Measurements from ENCODE around the gene PRKAG2.
"Not testable (repeated sequence)": the region's sequence is repeated elsewhere in the genome, so short reads cannot be mapped to it uniquely, and the experiment has no call there.

Gene PRKAG2

DNA sequence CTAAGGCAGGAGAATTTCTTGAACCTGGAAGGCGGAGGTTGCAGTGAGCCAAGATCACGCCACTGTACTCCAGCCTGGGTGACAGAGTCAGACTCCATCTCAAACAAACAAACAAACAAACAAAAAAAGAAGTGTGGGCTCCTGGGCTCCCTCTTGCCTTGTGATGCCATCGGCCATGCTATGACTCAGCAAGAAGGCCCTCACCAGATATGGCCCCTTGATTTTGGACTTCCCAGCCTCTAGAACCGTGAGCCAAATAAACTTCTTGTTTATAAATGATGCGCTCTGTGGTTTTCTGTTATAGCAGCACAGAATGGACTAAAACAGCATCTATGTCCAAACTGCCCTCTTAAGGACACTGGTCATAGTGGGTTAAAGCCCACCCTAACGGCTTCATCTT, 327.3 kb downstream of the PRKAG2 start:
- H3K9me3 Mint-ChIP-seq = no peaks in the 10 kb centered on the region
- H3K4me3 Mint-ChIP-seq = no peak overlapping the region
- no peaks in the 10 kb centered on the region for H3K4me1 Mint-ChIP-seq
- ATAC-seq (no peak), DNase-seq (no peak)
- peaks cover 21% of the 10 kb centered on the region for H3K27me3 Mint-ChIP-seq
- no peak overlapping the region for H3K27ac Mint-ChIP-seq
- H3K36me3 Mint-ChIP-seq (ENCODE audit: low read depth) = no peaks in the 10 kb centered on the region

DNA sequence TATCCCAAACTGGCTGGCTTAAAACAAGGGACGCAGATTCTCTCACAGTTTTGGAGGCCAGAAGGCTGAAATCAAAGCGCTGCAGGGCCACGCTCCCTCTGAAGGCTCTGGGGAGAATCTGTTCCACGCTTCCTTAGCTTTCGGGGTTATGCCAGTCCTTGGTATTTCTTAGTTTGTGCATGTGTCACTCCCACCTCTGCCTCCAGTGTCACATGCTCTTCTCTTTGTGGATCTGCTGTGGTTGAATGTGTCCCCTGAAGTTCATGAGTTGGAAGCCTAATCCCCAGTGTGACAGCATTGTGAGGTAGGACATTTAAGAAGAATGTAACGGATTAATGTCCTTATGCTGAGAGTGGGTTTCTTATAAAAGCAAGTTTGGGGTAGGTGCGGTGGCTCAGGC, 327.8 kb downstream of the PRKAG2 start:
- no peak overlapping the region for H3K27ac Mint-ChIP-seq
- peaks cover 23% of the 10 kb centered on the region for H3K27me3 Mint-ChIP-seq
- DNase-seq (no peak), ATAC-seq (no peak)
- no peak overlapping the region for H3K4me3 Mint-ChIP-seq
- H3K4me1 Mint-ChIP-seq = no peaks in the 10 kb centered on the region
- H3K36me3 Mint-ChIP-seq (ENCODE audit: low read depth) = no peaks in the 10 kb centered on the region
- no peaks in the 10 kb centered on the region for H3K9me3 Mint-ChIP-seq

DNA sequence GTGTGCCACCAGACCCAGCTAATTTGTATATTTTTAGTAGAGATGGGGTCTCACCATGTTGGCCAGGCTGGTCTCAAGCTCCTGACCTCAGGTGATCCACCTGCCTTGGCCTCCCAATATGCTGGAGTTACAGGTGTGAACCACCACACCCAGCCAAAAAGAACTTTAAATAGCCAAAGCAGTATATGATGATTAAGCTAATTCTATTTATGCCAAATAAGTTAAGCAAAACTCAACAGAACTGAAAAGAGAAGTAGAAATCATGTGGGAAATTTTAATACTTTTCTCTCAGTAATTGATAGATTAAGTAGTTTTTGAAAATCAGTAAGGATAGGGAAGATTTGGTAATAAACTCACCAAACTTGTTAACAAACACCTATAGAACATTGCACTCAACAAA, 332.7 kb downstream of the PRKAG2 start:
- Mint-ChIP-seq H3K9me3 (no peaks in the 10 kb centered on the region), H3K36me3 (ENCODE audit: low read depth) (no peaks in the 10 kb centered on the region), H3K27ac (no peak overlapping the region), H3K4me1 (no peaks in the 10 kb centered on the region), H3K27me3 (peaks cover 23% of the 10 kb centered on the region), H3K4me3 (no peak overlapping the region)
- ATAC-seq (no peak), DNase-seq (no peak)

DNA sequence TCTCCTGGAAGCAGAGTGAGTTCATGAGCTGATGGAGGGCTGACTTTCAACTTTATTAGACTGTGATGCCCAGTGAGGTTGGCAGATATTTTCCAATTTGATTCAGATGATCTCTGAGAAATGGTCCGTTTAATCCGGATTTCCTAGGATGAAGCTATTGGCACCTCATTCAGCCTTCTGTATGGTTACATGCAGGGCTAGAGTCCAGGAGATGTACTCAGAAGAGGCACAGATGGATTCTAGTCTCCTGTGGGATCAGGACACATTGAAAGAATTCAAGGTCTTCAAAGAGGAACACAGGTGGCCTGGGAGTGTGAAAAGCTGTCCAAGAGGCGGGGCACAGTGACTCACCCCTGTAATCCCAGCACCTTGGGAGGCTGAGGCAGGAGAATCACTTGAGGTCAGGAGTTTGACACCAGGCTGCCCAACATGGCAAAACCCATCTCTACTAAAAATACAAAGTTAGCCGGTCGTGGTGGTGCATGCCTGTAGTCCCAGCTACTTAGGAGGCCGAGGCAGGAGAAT, 334.2 kb downstream of the PRKAG2 start:
- Mint-ChIP-seq H3K9me3 (no peaks in the 10 kb centered on the region), H3K27ac (no peak overlapping the region), H3K4me3 (no peak overlapping the region), H3K27me3 (peaks cover 29% of the 10 kb centered on the region), H3K4me1 (peaks cover 6% of the 10 kb centered on the region), H3K36me3 (ENCODE audit: low read depth) (no peaks in the 10 kb centered on the region)
- DNase-seq (no peak), ATAC-seq (no peak)

DNA sequence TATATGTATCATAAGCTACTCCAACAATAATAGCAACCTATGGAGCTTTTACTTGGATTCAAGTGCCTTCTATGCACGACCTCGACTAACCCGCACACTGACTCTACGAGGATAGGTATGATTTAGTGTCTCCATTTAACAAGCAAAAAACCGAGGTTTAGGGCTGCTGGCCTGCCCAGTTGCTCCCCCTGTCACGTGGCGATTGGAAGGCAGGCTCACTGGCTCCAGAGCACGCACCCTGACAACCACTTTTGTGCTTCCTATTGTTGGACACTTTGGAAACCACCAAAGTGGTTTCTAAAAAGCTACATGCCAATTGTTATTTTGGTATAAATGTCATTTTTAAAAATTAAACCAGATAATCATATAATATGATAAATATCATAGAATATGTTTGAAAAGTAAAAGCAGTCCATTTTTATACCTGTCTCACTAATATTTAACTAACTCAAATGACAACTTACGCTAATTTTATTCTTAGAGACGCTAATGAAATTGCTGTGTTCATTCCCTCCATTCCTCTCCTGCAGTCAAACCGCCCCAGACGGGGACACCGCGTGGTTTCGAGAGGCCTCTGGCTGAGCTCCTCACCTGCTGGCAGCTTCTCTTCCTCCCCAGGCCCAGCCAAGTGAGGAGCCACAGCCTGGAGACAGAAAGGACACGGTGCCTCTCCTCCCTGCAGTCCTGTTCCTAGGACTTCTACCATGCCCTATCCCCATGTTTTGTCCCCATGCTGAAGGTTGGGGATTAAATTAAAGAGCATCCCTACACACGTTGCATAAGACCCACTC, 335.0 kb downstream of the PRKAG2 start:
- ATAC-seq = no peak
- peaks cover 25% of the 10 kb centered on the region for H3K27me3 Mint-ChIP-seq
- peaks cover 6% of the 10 kb centered on the region for H3K4me1 Mint-ChIP-seq
- DNase-seq = no peak
- H3K27ac Mint-ChIP-seq = no peak overlapping the region
- no peaks in the 10 kb centered on the region for H3K36me3 Mint-ChIP-seq (ENCODE audit: low read depth)
- H3K4me3 Mint-ChIP-seq = no peak overlapping the region
- no peaks in the 10 kb centered on the region for H3K9me3 Mint-ChIP-seq

DNA sequence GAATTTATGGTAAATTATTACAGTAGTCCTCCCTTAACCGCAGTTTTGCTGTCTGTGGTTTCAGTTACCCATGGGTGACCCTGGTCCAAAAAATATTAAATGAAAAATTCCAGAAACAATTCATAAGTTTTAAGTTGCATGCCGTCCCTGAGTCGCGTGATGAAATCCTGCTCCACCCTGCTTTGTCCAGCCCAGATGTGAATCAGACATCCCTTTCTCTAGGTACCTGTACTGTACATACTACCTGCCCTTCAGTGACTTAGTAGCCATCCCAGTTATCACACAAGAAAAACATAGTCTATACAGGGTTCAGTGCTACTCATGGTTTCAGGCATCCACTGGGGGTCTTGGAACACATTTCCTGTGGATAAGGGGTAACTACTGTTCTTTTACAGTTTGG, 336.8 kb downstream of the PRKAG2 start:
- no peak overlapping the region for H3K27ac Mint-ChIP-seq
- ATAC-seq = no peak
- no peak overlapping the region for H3K4me3 Mint-ChIP-seq
- H3K27me3 Mint-ChIP-seq = peaks cover 16% of the 10 kb centered on the region
- H3K4me1 Mint-ChIP-seq = peaks cover 6% of the 10 kb centered on the region
- no peaks in the 10 kb centered on the region for H3K9me3 Mint-ChIP-seq
- no peak for DNase-seq
- H3K36me3 Mint-ChIP-seq (ENCODE audit: low read depth) = no peaks in the 10 kb centered on the region

DNA sequence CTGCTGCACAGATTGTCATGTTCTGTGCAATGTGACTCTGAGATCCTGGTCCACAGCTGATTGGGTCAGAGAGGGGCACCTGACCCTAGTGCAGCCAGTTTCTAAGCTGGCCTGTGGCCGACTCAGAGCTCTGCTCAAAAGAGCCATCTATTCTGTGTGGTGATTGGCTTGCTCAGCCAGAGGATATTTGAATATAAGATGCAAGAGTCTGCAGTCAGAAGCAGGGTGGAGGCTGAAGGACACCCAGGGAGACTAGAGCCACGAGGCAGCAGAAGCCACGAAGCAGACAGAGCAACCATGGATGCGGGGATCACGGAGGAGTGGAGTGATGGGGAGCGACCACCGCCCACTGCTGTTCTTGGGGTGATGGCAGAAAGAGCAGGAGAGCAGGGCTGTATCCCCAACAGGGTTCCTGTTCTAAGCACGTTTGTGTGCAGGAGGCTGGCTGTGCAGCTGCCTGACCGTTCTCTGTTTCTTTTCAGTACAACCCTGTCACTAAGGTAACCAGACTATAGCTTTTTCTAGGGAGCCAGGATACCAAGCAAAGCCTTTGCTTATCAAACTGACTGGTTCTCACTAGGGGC, 337.7 kb downstream of the PRKAG2 start:
- Mint-ChIP-seq H3K9me3 (no peaks in the 10 kb centered on the region), H3K4me1 (peaks cover 6% of the 10 kb centered on the region), H3K36me3 (ENCODE audit: low read depth) (no peaks in the 10 kb centered on the region), H3K4me3 (no peak overlapping the region), H3K27me3 (peaks cover 12% of the 10 kb centered on the region), H3K27ac (no peak overlapping the region)
- ATAC-seq (no peak), DNase-seq (no peak)

DNA sequence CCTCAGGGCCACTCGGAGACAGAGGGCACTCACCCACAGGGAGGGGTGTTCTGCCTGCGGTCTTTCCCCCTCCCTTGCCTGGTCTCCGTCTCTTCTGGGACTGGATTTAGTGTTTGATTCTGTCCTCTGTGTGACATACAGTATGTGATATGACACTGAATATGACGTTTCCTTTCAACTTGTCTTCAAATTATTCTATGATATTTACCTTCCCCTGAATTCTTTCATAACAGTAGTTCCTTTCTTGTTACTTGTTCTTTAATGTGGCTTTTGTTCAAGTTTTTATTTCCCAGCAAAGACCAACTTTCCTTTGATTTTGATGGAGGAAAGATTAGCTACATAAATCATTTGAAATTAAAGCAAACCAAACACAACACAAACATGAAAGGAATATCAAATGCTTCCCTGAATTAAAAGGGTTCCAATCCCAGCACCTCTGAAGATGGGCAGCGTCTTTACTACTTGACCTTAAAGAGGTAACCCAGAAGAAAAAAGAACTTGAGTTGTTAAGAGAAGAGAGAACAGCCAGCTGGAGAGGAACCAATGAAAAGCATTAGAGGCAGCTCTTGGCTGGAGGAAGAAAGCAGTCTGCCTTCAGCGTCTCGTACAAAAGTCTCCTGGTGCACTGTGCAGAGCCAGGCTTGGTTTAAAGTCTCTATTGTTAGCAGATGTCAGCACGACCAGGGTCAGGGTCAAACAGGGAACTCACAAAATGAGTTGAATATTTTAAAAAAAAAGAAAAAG, 338.9 kb downstream of the PRKAG2 start:
- Mint-ChIP-seq H3K9me3 (no peaks in the 10 kb centered on the region), H3K4me1 (peaks cover 6% of the 10 kb centered on the region), H3K27ac (no peak overlapping the region), H3K27me3 (peaks cover 12% of the 10 kb centered on the region), H3K4me3 (no peak overlapping the region), H3K36me3 (ENCODE audit: low read depth) (no peaks in the 10 kb centered on the region)
- ATAC-seq (no peak), DNase-seq (no peak)

DNA sequence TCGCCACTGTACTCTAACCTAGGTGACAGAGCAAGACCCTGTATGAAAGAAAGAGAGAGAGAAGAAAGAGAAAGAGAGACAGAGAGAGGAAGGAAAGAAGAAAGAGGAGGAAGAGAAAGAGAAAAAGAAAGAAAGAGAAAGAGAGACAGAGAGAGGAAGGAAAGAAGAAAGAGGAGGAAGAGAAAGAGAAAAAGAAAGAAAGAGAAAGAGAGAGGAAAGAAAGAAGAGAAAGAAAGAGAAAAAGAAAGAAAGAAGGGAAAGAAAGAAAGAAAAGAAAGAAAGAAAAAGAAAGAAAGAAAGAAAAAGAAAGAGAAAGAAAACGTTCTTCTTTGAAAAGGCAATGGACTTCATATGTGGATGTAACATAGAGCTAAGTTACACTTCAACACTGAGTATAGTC, 340.7 kb downstream of the PRKAG2 start:
- DNase-seq; H3K27ac Mint-ChIP-seq; H3K9me3 Mint-ChIP-seq; H3K4me3 Mint-ChIP-seq; ATAC-seq; H3K27me3 Mint-ChIP-seq; H3K36me3 Mint-ChIP-seq (ENCODE audit: low read depth); H3K4me1 Mint-ChIP-seq: not testable (repeated sequence)

DNA sequence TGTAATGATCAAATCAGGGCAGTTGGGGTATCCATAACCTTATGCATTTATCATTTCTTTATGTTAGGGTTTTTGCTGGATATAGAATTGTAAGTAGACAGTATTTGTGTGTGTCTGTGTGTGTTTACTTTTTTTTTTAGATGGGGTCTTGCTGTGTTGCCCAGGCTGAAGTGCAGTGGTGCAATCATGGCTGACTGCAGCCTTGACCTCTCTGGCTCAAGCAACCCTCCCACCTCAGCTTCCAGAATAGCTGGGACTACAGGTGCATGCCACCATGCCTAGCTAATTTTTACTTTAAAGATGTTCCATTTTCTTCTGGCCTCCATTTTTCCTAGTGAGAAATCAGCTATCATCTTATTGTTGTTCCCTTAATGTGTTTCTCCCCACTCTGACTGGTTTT, 347.1 kb downstream of the PRKAG2 start:
- DNase-seq = no peak
- H3K4me3 Mint-ChIP-seq = no peak overlapping the region
- H3K9me3 Mint-ChIP-seq = peaks cover 19% of the 10 kb centered on the region
- ATAC-seq = no peak
- H3K36me3 Mint-ChIP-seq (ENCODE audit: low read depth) = peaks cover 5% of the 10 kb centered on the region
- no peaks in the 10 kb centered on the region for H3K4me1 Mint-ChIP-seq
- no peak overlapping the region for H3K27ac Mint-ChIP-seq
- H3K27me3 Mint-ChIP-seq = peaks cover 1% of the 10 kb centered on the region

DNA sequence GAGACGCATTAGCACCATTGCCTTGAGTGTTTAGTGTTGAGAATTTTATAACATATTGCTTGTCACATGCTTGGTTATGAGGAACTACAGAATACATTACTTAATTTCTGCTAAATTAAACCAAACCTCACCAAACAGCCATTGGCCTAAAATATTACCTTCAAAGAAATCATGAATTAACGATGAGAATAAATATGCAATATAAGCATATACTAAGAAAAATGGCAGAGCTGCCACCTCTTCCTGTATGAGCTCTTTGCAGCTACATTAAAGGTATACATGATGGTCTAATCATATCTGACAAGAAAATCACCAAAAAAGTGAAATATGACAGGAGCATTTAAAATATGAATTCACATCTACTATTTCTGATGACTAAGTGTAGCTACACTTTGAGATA, 352.1 kb downstream of the PRKAG2 start:
- H3K36me3 Mint-ChIP-seq (ENCODE audit: low read depth) = no peaks in the 10 kb centered on the region
- ATAC-seq = no peak
- no peak overlapping the region for H3K27ac Mint-ChIP-seq
- DNase-seq = no peak
- H3K9me3 Mint-ChIP-seq = peaks cover 3% of the 10 kb centered on the region
- no peaks in the 10 kb centered on the region for H3K27me3 Mint-ChIP-seq
- H3K4me1 Mint-ChIP-seq = peaks cover 9% of the 10 kb centered on the region
- H3K4me3 Mint-ChIP-seq = no peak overlapping the region

DNA sequence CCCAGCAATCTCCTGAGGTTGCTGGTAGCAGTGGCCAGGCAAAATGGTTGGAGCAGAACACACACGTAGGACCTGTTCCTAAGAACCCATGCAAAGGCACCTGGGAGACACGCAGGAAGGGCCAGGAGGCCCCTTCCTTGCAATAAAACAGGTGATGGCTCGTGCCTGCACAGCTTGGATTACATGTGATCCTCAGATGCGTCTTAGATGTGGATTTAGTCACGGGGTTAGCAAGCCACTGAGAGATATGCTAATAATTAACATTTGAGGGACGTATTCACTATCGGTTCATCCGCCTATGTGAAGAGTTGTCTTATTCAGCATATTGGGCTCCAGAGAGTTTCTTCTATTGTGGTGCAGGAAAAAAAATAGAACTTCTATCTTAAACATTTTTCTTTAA, 352.6 kb downstream of the PRKAG2 start:
- peaks cover 2% of the 10 kb centered on the region for H3K27me3 Mint-ChIP-seq
- peaks cover 11% of the 10 kb centered on the region for H3K4me1 Mint-ChIP-seq
- no peak for ATAC-seq
- H3K9me3 Mint-ChIP-seq = no peaks in the 10 kb centered on the region
- DNase-seq = no peak
- no peak overlapping the region for H3K4me3 Mint-ChIP-seq
- H3K36me3 Mint-ChIP-seq (ENCODE audit: low read depth) = peaks cover 1% of the 10 kb centered on the region
- no peak overlapping the region for H3K27ac Mint-ChIP-seq

DNA sequence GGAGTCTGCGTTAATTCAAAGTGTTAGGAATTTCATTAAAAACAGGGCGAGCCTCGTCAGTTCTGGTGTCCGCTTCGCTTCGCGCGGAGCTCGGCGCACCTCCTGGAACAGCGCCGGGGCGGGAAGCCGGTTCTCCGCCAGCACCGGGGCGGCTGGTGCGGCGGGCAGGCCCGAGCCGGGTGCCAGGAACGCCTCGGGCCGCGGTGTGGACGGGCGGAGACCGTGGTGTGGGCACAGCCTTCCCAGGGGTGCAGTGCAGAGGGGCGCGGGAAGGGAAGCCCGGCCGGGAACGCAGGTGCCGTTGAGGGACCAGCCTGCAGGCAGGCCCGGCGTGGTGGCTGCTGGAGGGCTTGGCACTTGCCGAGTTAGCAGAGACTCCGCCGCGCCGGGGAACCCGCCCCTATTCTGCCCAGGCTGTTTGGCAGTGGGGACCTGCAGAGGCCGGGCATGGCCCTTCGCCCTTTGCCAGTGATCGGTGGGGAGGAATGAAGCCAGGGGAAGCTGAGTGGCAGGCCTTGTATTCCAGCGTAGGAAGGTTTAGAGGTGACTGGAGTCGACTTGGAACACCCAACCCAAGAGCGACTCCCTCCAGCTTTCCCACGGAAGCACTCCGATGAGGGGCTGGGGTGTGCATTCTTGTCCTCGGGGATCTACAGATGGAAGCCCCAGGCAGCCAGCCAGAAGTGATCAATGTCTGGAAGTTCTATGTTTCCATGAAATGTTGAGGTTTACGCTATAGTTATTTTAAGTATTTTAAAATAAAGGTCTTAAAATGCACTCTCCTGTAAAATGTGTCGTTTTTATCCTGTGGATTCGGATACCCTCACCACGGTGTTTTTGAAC, 356.3 kb downstream of the PRKAG2 start:
- ATAC-seq = peak; percentile 1
- Mint-ChIP-seq H3K27ac (peak overlapping the region; percentile 96), H3K27me3 (peaks cover 2% of the 10 kb centered on the region), H3K4me3 (peak overlapping the region; percentile 86), H3K36me3 (ENCODE audit: low read depth) (peaks cover 10% of the 10 kb centered on the region), H3K9me3 (no peaks in the 10 kb centered on the region), H3K4me1 (peaks cover 35% of the 10 kb centered on the region)
- DNase-seq = peak; percentile 61

DNA sequence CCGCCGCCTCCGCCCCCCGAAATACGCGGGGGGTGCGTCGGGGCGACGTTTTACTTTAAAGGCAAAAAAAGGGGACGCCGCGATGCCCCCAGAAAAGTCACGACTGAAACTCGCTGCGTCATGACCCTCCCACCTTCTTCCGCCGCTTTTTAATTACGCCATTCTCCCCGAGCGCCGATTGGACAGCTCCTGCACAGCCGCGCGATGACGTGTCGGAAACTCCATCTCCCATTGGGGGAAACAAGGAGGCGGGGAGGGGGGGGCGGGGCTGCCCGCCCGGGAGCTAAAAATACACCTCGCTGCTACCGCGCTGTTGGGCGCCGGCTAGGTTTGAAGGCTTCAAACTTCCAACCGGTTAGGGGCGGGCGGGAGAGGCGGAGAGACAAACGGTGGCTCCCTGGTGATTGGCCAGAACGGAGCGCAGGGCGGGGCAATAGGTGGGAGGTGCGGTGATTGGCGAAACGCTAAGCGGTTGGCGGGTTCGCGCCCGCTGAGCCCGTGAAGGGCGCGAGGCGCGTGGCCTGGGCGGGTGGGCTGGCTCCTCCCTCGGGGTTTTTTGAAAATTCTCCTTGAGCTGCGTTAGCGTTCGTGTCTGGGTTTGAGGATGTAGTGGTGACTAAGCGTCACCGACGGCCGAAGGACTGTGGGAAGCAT, 357.0 kb downstream of the PRKAG2 start, which contains the start of gene RHEB:
RHEB (minus strand) TSS at position 131 of the 654 bp plus-strand sequence. CDS start 384 bp downstream, outside the sequence.
- H3K4me1 Mint-ChIP-seq = peaks cover 42% of the 10 kb centered on the region
- peaks cover 2% of the 10 kb centered on the region for H3K27me3 Mint-ChIP-seq
- peak within 1 kb of the TSS; percentile 96 for H3K27ac Mint-ChIP-seq
- peak; percentile 87 for ATAC-seq
- peak; percentile 98 for DNase-seq
- peaks cover 13% of the 10 kb centered on the region for H3K36me3 Mint-ChIP-seq (ENCODE audit: low read depth)
- H3K4me3 Mint-ChIP-seq = peak within 1 kb of the TSS; percentile 94
- no peaks in the 10 kb centered on the region for H3K9me3 Mint-ChIP-seq
